ENCODE data around the gene SOX6. TPM values are rescaled to one million over a fixed set of nuclear protein-coding genes. Genes with fewer than 3 reads are reported as not detected.

The SOX6 gene
- total RNA-seq, 1 experiment from 2014 or later, result not detected

DNA sequence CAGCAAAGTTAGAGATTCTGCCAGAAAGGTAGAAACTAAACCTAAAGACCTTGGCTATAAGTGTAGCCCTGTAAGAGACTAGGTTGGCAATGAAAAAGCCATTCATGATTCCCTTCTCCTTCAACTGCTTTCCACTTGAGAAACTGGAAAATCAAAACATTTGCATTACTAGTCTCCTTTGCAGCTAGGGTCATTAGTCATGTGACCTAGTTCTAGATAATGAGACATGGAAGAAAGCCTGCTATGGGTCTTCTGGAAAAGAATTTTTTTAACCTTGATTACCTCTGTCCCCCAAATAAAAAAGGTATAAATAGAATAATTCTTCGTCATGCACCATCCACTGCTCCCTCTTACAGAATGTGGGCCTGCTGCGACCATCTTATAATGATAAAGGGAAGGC lies 80.1 kb downstream of the SOX6 start:
- no peak for DNase-seq (ENCODE audit: low spot score)

DNA sequence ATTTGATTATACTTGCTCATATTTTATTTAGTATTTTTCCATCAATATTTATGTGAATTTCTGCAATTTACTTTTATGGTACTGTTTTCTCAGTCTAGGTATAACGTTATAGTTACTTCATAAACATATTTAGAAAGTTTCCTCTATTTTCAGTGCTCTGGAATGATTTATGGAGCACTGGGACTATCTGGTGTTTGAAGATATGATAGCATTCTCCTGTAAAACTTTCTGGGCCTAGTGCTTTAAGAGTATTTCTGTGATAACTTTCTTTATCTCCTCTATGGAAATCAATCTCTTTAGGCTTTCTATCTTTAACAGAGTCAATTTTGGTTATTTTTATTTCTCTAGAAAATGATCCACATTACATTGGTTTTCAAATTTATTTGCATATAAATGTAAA lies 85.1 kb downstream of the SOX6 start:
- no peak for DNase-seq (ENCODE audit: low spot score)

DNA sequence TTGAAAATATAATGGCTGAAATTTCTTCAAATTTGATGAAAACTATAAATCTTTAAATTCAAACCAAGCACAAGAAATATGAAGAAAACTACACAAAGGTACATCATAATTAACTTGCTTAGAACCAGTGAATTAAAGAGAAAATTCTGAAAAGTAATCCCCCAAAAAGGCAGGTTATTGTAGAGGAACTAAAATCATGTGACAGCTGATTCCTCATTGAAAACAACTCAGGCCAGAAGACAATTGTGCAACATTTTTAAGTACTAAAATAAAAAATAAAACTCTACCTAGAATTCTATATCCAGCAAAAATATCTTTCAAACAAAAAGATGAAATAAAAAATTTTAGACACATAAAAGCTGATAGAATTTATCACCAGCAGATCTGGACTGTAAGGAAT lies 90.3 kb downstream of the SOX6 start:
- no peak for DNase-seq (ENCODE audit: low spot score)

DNA sequence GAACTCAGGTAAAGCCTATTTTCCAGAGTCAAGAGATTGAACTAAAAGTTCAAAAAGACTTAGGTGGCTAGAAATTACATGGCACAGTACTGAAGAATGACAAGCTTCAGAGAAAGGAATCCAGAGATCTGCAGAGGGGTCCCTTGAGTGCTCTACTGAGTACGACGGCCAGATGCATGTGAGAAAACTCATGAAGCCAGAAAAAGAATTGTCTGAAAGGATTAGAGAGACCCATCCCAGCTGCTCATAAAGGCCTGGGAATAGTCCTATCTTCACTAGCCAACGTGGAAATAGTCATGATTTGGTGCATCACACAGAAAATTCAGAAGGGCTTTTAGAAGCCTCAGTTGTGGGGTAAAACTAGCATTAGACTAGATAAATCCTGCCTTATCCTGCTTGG lies 91.3 kb downstream of the SOX6 start:
- no peak for DNase-seq (ENCODE audit: low spot score)

DNA sequence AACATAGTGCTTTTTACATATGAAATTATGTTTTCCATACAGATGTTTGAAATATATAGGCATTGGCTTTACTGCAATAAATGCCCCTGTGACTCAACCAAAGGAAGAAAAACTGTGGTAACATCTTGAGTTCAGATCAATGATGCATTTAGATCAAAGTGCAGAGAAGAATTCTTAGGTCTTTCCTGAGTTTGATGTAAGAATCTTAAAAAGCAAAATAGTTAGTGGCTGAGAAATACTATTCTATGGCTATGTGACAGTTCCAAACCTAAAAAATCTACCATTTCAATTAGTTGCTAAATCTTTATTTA lies 93.7 kb downstream of the SOX6 start:
- DNase-seq (ENCODE audit: low spot score), result no peak

DNA sequence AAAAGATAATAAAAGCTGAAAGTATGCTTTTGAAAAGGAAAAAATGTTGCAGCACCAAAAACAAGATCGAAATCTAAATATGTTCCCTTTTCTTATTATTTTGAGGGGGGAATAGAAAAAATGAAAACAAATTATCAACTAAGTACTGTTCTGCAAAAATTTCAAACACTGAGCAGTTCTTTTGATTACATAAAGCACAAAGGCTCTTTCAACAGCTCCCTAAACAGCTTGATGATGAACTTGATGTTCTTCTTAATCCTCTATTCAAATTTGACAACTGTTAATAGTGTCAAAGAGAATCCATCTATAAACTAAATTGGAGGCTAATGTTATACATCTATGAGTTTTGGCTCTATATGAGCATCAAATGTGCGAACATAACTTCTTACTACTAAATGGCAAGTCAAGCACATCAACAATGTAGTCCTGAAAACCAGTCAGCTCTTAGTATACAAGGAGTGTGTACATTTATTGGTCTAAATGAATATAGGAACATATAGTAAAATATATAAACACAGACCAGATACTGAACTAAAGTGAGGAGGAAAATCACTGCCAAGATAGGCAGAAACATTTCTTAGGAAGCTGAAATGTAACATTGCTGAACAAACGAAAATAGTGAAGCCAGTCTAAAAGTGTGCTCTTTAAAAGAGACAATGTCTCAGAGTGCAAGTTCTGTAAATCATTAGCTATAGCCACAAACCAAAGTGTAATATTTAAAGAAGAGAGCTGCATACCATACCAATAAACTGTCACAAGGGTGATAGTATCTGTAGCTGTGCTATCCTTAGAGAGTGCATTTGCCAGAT lies 94.3 kb downstream of the SOX6 start:
- DNase-seq (ENCODE audit: low spot score), result no peak

DNA sequence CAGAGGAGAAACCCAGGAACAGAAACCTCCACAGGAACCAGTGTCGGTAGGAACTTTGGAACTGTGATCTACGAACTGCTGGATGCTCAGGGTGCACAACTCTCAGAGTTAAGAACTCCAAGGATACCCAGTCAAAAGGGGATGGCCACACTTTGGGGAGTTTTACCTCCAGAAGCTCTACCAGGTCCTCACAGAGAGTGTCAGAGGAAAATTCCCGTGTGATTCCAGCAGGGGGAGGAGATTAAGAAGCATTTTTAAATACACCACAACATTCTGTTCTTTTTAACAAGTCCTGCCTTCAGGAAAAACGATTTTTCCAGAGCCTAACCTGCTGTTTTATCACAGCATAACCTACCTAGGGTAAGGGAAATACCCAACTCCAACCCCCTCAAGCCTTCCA lies 104.0 kb downstream of the SOX6 start:
- no peak for DNase-seq (ENCODE audit: low spot score)

DNA sequence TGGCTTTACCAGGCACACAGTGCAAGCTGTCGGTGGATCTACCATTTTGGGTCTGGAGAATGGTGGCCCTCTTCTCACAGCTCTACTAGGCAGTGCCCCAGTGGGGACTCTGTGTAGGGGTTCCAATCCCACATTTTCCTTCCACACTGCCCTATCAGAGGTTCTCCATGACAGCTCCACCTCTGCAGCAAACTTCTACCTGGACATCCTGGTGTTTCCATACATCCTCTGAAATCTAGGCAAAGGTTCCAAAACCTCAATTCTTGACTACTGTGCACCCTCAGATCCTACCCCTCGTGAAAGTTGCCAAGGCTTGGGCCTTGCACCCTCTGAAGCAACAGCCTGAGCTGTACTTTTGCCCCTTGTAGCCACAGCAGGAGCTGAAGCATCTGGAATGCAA lies 108.1 kb downstream of the SOX6 start:
- no peak for DNase-seq (ENCODE audit: low spot score)

DNA sequence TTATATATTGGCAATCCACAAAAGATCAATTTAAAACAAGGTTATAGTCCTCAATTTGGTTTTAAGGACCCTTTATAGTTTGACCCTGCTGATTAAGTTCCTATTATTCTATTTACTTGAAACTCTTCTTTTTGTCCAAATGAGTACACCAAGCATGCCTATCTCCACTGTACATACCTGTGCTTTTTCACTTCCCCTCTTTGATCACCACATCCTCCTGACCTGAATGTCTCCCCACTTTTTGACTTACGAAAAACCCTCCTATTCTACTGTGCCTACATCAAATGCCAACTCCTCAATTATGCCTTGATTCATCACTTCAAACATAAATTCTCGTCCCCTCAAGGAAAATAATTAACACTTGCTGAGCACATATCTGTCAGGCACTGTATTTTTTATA lies 113.5 kb downstream of the SOX6 start:
- no peak for DNase-seq (ENCODE audit: low spot score)

DNA sequence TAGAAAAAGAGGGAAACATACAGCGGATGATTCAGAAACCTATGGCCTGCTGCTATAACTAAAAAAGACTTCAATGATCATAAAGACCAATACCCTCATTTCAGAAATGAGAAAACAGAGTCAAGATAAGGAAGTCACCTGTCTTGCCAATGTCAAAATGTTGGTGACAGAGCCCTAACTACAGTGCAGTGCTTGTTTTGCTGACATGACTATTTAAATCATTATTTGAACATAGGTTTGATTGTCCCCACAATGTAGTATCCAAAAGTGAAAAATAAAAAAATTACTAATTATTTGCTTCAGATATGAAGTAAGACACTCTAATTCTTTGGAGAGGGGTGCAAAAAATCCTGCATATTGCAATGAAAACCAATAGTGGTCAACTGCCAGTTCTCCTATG lies 115.7 kb downstream of the SOX6 start:
- no peak for DNase-seq (ENCODE audit: low spot score)

DNA sequence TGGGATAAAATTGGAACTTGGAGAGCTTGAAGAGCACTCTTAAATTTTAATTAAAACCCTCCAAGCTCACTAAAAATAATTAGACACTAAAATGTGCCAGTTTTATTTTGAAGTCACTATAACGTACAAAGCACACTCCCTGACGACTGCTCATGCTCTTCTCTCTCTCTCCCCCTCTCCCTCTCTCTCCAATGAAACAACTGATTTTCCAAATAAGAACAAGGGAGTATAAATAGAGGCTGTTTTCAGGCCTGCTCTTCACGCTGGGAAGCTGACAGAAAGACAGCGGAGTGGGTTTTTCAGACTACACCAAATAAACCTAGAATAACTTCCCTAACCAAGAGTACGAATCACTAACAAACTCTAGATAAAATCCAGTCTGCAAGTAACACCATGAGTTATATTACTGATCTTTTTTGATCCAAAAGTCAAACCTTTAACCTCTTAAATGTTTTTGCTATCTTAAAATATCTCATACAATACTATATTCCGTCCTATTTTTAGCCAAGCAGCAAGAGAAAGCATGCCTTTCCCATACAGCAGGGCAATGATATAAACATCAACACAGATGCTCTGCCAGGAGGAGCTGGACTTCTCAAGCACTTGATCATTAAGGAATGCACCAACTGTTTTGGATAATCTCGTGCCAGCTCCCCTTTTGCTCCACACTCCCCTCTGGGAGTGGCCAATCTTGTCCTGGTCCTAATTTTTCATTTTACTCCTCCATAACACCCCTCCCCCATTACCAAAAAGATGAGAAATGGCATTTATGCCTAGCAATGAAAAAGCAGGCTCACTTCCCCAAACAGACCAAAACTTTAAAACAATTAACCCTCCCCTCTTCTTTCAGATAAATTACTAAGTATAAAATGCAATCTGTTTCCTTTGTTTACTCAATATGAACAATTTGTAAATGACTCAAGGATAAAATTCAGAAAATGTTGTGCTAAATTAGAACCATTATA lies 116.9 kb downstream of the SOX6 start:
- DNase-seq (ENCODE audit: low spot score), result no peak

DNA sequence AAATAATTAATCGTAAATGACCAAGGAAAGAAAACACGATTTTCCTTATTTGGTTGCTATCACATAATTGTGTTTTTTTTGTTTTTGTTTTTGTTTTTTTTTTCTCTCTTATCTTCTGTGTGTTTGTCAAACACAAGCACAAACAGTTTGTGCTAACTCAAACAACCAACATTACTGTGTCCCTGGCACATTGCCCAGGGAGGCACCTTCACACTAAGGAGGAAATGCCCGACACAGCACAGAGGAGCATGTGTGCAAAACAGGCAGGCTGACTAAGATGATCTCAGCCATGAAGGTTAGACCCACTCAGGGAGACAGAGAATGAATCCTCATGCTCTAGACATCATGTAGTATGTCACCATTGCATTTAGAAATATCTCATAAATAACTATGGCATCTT lies 130.1 kb downstream of the SOX6 start:
- no peak for DNase-seq (ENCODE audit: low spot score)

DNA sequence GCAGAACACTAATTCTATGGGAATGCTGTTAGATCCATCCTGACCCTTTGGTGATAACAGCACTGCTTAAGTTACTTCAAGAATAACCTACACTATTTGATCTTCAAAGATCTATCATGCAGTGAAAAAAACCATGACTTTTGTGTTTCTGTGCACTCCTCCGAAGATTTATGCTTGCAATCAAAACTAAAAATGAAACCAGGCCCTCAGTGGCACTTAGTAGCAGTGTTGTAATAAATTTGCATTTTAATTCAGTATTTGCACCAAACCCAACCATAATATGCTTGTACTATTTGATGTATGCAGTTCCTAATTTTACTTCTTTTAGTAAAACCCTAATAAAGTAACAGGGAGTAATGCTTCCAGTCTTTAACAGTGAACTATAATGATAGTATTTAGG lies 130.7 kb downstream of the SOX6 start:
- DNase-seq (ENCODE audit: low spot score), result no peak

DNA sequence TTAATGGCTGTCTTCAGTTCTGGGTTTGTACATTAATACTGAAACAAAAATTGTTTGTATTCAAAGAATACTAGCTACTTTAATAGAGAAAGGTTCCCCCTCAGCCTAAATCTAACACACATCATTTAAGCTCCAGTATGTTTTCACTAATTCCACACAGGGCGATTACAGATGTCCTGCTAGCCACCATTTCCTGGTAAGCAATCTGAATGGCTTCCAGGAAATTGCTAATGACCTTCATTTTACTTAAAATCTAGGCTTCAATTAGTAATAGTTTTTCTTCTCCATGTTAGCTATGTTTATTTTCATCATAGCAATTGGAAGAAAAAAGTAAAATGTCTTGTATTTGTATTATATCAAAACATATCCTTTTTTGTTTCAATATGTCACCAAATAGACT lies 132.8 kb downstream of the SOX6 start:
- no peak for DNase-seq (ENCODE audit: low spot score)

DNA sequence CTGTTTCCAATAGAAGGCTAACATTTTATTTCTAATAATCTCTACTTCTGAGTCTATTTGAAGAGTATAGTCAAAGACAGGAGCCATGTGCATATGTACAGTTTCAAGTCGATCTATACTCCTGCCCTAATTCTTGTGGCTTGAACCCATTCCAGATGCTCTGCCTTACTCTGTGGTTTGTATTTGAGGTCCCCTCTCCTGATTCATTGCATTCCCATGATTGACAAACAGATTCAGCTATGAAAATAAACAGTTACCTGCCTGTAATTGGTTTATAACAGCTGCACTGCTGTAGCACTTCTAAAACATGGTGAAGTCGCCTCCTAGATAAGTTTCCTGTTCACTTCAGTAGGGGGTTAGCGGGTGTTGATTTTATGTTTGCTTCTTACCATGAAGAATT lies 138.7 kb downstream of the SOX6 start:
- DNase-seq (ENCODE audit: low spot score), result no peak

DNA sequence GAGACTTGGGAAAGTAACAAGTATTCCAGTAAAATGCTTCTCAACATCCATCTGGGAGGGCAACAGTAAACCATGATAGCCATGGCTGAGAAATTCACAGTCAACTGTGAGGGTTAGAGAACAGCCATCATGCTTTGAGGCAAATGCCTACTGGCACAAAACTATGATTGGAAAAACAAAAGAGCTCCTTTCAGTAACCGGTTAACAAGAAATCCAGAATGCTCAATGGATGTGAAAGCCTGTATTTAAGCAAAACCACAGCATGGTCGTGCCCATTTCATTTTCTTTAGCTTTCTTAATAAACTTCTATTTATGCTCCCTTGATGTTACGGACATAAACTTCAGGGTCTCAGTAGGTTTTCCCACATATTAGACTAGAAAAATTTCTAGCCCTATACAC lies 139.5 kb downstream of the SOX6 start:
- no peak for DNase-seq (ENCODE audit: low spot score)

DNA sequence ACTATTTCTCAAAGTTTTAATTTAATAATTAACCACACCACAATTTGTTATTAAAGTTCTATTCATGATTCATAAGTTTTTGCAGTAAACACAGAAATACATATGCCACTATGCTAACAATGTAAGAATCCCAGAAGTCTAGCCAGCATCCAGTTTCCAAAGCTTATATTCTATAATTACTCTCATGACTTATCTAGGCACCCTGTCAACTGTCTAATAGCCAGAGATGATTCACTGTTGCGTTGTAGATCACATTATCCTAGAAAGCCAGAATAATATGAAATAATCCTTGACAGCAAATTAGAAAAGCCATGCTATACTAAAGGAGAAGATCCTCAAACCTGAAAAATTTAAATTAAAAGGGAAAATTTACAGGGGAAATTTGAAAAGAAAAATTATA lies 141.0 kb downstream of the SOX6 start:
- DNase-seq (ENCODE audit: low spot score), result no peak

DNA sequence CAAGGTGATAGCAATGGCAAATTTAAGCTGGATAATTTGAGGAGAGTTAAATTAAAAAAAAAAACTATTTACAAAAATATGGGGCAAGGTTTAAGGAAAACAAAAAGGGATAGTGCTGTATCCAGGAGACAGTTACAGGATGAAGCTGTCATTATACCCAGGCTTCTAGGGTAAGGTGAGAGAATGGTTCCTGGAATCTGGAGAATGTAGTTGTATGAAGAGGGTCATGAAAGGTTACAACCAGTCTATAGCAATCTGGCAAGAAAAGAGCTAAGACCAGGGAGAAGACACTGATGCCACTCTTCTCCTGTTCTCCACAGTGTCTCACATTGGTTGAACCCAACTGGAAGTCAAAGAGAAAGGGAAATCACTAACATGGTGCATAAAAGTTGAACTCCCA lies 144.9 kb downstream of the SOX6 start:
- DNase-seq (ENCODE audit: low spot score), result no peak

DNA sequence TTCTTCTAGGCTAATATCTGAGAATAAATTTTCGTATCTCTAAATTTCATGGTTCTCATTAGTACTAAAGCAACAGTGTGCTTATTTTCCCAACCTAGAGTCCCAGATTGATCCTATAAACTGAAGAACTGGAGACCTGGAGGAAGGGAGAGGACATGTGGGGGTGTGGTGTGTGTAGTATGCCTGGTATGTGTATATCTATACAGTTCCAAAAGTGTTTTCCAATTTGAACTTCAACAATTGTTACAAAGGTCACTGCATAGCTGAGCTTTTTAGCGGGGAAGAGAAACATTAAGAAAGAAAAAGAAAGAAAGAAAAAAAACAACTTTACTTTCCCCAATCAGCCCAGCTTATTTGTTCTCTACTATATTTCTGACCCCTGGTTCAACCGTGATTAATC lies 152.1 kb downstream of the SOX6 start:
- no peak for DNase-seq (ENCODE audit: low spot score)

DNA sequence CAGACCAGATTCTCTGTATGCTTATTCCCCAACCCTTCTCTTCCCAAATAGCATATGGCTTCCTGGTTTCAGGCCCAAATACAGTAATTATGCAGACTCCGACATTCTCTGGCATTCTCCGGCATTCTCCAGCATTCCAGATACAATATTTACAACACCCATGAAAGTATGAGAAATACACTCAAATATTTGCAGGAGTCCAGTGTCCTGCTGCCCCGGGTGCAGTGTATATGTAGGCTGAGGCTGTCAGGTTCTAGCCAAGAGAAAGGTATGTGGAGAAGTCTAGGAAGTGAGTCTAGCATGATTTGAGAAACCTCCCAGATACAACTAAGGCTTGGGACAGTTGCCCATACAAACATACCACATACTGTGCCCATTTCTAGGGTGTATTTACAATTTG lies 160.7 kb downstream of the SOX6 start:
- DNase-seq (ENCODE audit: low spot score), result no peak

DNA sequence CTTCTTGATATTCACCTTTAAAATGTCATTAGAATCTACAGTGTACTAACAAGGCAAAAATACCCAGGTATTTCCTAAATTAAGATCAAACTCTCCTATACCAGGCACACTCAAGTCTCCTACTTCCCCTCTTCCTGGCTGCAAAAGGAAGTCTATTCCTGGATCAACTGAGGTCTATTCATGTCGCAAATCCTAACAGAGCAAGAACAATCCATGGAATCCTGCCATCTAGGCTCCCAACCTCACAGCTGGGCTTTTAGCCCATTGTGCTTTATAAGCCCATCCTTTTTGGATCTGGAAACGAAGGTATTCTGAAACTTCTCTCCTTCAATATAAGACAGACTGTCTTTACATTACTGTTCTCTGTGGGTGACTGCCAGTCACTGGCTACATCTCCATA lies 161.8 kb downstream of the SOX6 start:
- no peak for DNase-seq (ENCODE audit: low spot score)

DNA sequence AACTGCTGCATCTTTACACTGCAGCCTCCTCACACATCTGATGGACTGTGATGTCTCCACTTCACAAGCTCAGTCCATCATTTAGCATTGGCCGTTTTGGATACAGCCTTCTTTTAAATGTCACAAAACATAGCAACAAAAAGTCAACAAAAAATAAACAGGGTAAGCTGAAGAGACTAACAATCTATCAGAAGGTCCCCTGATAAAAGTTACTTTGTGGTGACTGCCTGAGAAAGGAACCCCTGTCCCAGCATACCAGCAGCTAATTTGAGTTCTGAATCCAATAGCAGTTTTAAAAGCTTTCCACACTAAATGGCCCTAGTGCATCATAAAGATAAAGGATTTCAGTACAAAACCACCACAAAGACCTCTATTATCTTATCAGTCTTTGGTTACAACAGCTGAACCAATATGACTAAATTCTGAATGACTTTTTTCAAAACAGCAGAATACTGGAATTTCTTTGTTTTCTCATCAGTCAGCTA lies 162.4 kb downstream of the SOX6 start:
- no peak for DNase-seq (ENCODE audit: low spot score)

DNA sequence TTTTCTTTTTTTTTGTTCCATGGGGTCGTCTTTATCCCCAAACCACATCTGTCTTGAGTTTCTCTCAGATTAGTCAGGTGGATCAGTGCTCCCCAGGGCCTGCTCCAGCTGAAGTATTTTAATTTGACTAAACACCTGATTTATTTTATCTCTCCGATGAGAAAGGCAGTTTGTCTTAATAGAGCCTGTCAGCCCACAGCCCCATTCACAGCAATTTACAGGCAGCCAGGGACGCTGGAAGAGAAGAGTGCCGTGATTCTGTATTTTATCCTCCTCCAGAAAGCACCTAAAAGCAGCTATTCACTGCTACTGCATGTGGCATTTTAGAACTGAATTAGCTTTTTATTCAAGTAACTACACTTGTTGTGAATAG lies 164.5 kb downstream of the SOX6 start:
- no peak for DNase-seq (ENCODE audit: low spot score)

Data from A172 (cell line).